HEK293T (cell line): ENCODE data around the gene GLOD4.

Source experiments
- CTCF ChIA-PET: fragments of 350-600 bp; formaldehyde crosslinking; extraction: SDS; loops from one replicate; lab custom pipeline; 2021; ENCODE audit warnings: antibody characterized with exemption, inconsistent platforms; lab: Yijun Ruan, JAX
- POLR2A ChIA-PET: fragments of 350-600 bp; formaldehyde crosslinking; extraction: SDS; loops from one replicate; lab custom pipeline; 2020; ENCODE audit warnings: antibody characterized with exemption, inconsistent platforms; lab: Yijun Ruan, JAX
- DNase-seq: peaks from one replicate; pipeline ENCODE4 v3.0.0; 2012; ENCODE audit warnings: mixed read lengths; ENCODE audit errors: extremely low spot score
- ARNT ChIP-seq: fragments of 450-650 bp; IDR thresholded peaks from 2 replicates; pipeline ENCODE4 v1.6.1; 2017; ENCODE audit warnings: mild to moderate bottlenecking
- BHLHE40 ChIP-seq: fragments of 450-650 bp; IDR thresholded peaks from 2 replicates; pipeline ENCODE4 v1.6.1; 2016; ENCODE audit warnings: mild to moderate bottlenecking, moderate library complexity, borderline replicate concordance
- CTBP1 ChIP-seq: fragments of 450-650 bp; IDR thresholded peaks from 2 replicates; pipeline ENCODE4 v1.6.1; 2016; ENCODE audit warnings: borderline replicate concordance
- ELF4 ChIP-seq: fragments of 450-650 bp; IDR thresholded peaks from 2 replicates; pipeline ENCODE4 v1.6.1; 2017; ENCODE audit warnings: antibody characterized with exemption
- FOXA1 ChIP-seq: fragments of 450-650 bp; IDR thresholded peaks from 2 replicates; pipeline ENCODE4 v1.6.1; 2016; ENCODE audit warnings: mild to moderate bottlenecking
- FOXK2 ChIP-seq: fragments of 450-650 bp; IDR thresholded peaks from 2 replicates; pipeline ENCODE4 v1.6.1; 2016; ENCODE audit warnings: mild to moderate bottlenecking
- FOXM1 ChIP-seq: fragments of 450-650 bp; IDR thresholded peaks from 2 replicates; pipeline ENCODE4 v1.6.1; 2017; ENCODE audit warnings: mild to moderate bottlenecking, borderline replicate concordance
- HDGF ChIP-seq: fragments of 450-650 bp; IDR thresholded peaks from 2 replicates; pipeline ENCODE4 v1.6.1; 2017; ENCODE audit warnings: antibody characterized with exemption, borderline replicate concordance
- L3MBTL2 ChIP-seq: fragments of 450-650 bp; conservative IDR thresholded peaks from 2 replicates; pipeline ENCODE4 v1.6.1; 2016; ENCODE audit warnings: mild to moderate bottlenecking
- LEF1 ChIP-seq: fragments of 450-650 bp; IDR thresholded peaks from 2 replicates; pipeline ENCODE4 v1.6.1; 2017; ENCODE audit warnings: mild to moderate bottlenecking, borderline replicate concordance
- NFRKB ChIP-seq: fragments of 450-650 bp; IDR thresholded peaks from 2 replicates; pipeline ENCODE4 v1.6.1; 2016; ENCODE audit warnings: mild to moderate bottlenecking, moderate library complexity
- PKNOX1 ChIP-seq: fragments of 450-650 bp; IDR thresholded peaks from 2 replicates; pipeline ENCODE4 v1.6.1; 2016
- SP1 ChIP-seq: fragments of 450-650 bp; IDR thresholded peaks from 2 replicates; pipeline ENCODE4 v1.6.1; 2017
- SUZ12 ChIP-seq: fragments of 450-650 bp; IDR thresholded peaks from 2 replicates; pipeline ENCODE4 v1.6.1; 2016; ENCODE audit warnings: mild to moderate bottlenecking
- TARDBP ChIP-seq: fragments of 450-650 bp; IDR thresholded peaks from 2 replicates; pipeline ENCODE4 v1.6.1; 2016
- ZNF384 ChIP-seq: fragments of 450-650 bp; IDR thresholded peaks from 2 replicates; pipeline ENCODE4 v1.6.1; 2016

The GLOD4 gene

GRCh38 chr17:826778-827177, 44.7 kb upstream of the GLOD4 start:
- POLR2A ChIA-PET, result no interaction called here
- DNase-seq, result no peak
- CTCF ChIA-PET, result no interaction called here
- TF ChIP-seq L3MBTL2 (no peak), TARDBP (no peak), ARNT (no peak), NFRKB (no peak), FOXK2 (no peak), FOXM1 (no peak), SP1 (no peak)

- POLR2A ChIA-PET, result no interaction called here
- TF ChIP-seq LEF1, result no peak
- TF ChIP-seq PKNOX1, result no peak
- no peak for TF ChIP-seq CTBP1
- TF ChIP-seq ARNT, result no peak
- TF ChIP-seq SUZ12, result no peak
- no peak for TF ChIP-seq FOXK2
- no peak for TF ChIP-seq ZNF384
- TF ChIP-seq TARDBP, result no peak
- no peak for TF ChIP-seq SP1
- no peak for TF ChIP-seq NFRKB
- no peak for TF ChIP-seq BHLHE40
- no peak for TF ChIP-seq FOXA1
- no peak for TF ChIP-seq ELF4
- no peak for TF ChIP-seq L3MBTL2
- TF ChIP-seq HDGF, result no peak
- TF ChIP-seq FOXM1, result no peak
- no peak for DNase-seq
- CTCF ChIA-PET, result interaction anchor here (0.7 kb wide), 1 partner anchor 27 kb away, joined by 3 read pairs; no protein-coding TSS in a partner anchor
Observed at GRCh38 chr17:825216-825615, 43.1 kb upstream of the GLOD4 start.

GRCh38 chr17:824378-824777, 42.3 kb upstream of the GLOD4 start:
- DNase-seq, result no peak
- ChIA-PET CTCF (interaction anchor here (0.7 kb wide), 1 partner anchor 26 kb away, joined by 3 read pairs; no protein-coding TSS in a partner anchor), POLR2A (no interaction called here)
- TF ChIP-seq ARNT, result no peak

GRCh38 chr17:823501-823902, 41.4 kb upstream of the GLOD4 start:
- DNase-seq, result no peak
- CTCF ChIA-PET, result no interaction called here
- POLR2A ChIA-PET, result no interaction called here
- TF ChIP-seq FOXK2 (no peak), SP1 (no peak), FOXA1 (no peak), PKNOX1 (no peak), L3MBTL2 (no peak), ZNF384 (no peak), ELF4 (no peak), LEF1 (no peak), BHLHE40 (no peak), NFRKB (no peak), FOXM1 (no peak), CTBP1 (no peak), ARNT (no peak), HDGF (no peak), TARDBP (no peak), SUZ12 (no peak)

- no peak for TF ChIP-seq ARNT
- TF ChIP-seq ELF4, result no peak
- TF ChIP-seq HDGF, result no peak
- no peak for TF ChIP-seq BHLHE40
- TF ChIP-seq FOXK2, result no peak
- no peak for DNase-seq
- CTCF ChIA-PET, result no interaction called here
- POLR2A ChIA-PET, result no interaction called here
Observed at GRCh38 chr17:819251-819650, 37.2 kb upstream of the GLOD4 start.

GRCh38 chr17:814371-814770, 32.3 kb upstream of the GLOD4 start:
- POLR2A ChIA-PET, result interaction anchor here (1.4 kb wide), 1 partner anchor 166 kb away, joined by 3 read pairs; the partner anchor contains the start of gene NXN
- TF ChIP-seq L3MBTL2 (no peak), FOXA1 (no peak), SUZ12 (no peak), BHLHE40 (no peak), TARDBP (no peak), ARNT (no peak), LEF1 (no peak), ZNF384 (no peak), FOXK2 (no peak), PKNOX1 (no peak), NFRKB (no peak), FOXM1 (no peak), ELF4 (no peak), HDGF (no peak), SP1 (no peak), CTBP1 (no peak)
- DNase-seq, result no peak
- CTCF ChIA-PET, result interaction anchor here (0.6 kb wide), 1 partner anchor 166 kb away, joined by 3 read pairs; no protein-coding TSS in a partner anchor
